ENCODE measurements around the gene FAM98B.

The FAM98B gene

DNA sequence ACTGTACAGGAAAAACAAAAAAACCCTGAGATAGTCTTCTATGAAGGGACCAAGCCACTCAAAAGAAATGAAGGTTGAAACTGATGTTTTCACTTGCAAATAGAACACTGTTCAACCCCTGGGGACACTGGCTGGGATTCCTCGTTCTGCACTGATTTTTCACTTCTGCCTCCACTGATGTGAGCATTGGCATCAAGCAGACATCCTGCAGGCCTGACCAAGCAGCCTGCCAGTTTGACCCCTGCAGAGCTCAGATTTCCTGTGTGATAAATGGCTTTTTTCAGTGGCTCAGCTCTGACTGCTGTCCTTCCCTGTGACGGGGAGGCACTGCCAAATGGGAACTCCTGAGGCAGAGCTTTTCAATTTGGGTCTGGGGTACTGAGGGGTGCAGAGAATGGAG is 60.7 kb downstream of the FAM98B start:
- no peak for DNase-seq

DNA sequence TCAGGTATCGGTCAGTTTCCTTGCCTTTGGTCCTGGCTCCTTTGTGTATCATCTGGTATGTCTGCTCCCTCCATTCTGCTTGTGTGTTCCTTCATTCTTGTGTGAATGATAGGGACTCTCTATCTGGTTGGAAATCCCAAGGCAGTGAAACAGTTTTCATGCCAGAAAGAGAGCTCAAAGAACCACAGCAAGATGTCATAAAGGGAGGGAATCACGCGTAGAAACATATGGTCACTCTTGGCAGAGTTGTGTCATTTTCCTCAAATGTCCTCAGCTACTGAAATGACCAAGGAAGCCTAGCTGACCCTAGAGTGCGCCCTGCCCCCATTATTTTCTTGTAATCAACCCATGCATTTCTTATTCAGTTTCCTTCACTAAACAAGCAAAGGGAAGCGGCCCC is 62.7 kb downstream of the FAM98B start:
- DNase-seq: no peak

DNA sequence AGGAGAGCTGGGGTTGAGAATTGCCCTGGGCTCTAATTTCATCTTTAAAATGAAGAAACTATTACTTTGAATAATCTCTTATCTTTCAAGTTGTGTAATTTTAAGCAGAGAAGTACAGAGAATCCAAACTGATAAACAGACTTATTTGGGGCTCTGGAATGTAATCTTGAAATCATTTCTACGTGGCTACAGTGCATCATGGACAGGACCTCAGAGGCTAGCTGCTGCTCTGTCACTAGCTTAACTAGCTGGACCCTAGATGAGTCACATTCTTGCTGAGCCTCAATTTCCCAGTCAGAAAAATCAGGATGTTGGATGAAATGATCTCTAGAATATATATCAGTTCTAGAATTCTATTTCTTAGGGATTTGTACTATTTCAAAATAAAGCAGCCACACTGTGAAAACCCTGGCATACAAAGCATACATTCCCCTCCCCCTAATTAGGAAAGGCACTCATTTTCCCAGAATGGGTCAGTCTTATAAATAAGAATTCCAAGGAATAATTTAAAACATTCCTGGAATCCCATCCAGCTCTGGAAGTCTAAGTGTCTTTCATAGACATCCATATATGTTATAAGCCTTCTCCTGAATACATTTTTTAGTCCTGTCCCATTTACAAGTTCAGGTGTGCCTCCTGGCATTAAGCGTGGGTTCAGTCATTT is 63.5 kb downstream of the FAM98B start:
- DNase-seq: no peak

DNA sequence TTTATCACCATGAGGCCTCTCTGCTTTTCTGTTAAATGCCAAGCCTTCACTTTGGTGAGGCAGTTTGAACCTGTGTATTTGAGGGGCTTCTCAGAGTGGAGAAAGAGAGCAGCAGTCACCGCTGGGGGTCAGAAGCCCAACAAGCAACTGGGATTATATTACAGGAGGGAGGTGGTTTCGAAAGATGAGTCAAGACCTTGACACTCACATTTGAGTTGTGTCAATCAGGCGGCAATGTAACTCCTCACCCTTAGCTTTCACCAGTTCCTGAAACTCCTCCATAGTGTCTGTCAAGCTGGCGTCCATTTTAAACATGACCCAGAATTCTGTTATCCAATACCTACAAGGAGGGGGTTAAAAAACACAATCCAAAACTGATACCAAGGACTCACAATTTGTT is 64.2 kb downstream of the FAM98B start:
- DNase-seq: no peak

DNA sequence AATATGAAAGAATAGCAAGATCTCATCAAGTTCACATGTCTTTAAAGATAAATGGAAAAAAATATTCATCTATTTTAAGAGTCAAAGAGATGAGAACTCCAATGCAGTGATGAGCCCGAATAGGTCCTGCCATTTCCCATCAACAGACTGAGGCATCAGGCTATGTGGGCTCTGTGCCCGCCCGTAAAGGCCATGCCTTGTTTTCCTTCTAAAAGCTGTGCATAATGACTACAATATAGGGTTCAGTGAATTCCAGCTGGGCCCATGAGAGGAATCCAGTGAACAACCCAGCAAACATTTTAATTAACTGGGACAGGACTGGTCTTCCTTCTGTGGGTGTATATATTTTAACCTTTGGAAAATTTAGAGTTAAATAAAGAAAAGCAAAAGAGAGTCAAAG is 66.1 kb downstream of the FAM98B start:
- DNase-seq: no peak

DNA sequence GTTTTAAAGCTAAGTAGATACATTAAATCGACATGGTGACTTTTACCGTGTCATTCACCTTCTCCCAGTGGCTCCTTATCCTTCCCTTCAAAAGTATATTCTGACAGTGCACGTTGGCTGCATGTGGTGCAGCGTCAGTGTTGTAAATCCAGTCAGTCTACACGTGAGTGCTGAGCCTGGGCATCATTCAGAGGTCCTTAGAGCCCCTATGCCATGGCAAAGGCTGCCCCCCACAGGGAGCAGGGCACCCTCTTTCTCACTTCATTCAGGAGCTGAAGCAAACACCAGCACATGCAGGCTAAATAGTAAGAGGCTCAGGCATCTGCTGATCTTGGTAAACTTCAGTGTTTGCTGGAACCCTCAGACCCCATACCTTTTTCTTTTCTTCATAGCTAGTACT is 67.4 kb downstream of the FAM98B start:
- DNase-seq: no peak

DNA sequence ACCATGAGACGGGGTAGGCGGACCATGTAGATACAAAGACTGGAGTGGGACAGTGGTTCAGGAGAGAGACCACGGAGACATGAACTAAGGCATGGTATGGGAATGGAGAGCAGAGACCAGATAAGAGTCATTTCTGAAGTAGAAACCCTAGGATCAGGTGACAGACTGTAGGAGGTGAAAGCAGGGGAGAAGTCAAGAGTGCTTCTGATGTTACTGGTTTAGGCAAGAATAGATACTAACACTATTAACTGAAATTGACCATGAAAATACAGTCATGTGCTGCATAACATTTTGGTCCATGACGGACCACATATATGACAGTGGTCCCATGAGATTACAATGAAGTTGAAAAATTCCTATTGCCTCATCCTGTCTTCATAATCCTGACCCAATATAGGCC is 69.0 kb downstream of the FAM98B start:
- DNase-seq: no peak

DNA sequence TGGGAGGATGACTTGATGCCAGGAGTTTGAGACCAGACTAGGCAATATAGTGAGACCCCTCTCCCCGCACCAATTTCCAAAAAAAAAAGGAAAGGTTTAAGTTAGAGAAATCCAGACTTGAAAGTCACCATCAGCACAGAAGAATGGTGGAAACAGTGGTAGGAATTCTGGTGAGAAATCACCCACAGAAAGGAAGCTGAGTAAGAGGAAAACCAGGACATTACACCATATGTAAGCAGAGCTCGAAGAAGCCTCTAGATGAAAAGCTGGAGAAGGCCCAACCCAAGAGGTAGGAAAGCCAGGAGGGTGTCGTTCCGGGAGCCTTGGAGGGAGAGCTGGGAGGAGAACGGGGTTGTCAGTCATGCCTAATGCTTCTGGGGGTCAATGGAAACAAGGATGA is 70.2 kb downstream of the FAM98B start:
- DNase-seq: no peak

DNA sequence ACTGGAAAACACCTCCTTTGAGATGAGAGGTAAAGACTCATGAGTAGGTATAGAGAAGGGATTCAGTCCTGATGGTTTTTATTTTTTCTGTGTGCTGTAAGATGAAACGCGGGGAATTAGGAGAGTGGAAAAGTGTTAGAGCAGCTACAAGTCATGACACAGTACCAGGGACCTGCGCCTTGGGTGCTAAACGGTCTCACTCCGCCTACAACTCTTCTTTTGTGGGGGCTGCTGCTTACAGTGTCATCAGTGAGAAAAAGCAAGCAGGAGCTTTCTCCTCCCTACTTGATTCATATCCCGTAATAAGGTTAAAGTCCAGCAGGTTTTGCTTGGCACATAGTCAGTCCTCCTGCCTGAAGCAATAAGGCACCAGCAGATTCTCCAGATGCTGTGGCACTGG is 71.6 kb downstream of the FAM98B start:
- DNase-seq: no peak

DNA sequence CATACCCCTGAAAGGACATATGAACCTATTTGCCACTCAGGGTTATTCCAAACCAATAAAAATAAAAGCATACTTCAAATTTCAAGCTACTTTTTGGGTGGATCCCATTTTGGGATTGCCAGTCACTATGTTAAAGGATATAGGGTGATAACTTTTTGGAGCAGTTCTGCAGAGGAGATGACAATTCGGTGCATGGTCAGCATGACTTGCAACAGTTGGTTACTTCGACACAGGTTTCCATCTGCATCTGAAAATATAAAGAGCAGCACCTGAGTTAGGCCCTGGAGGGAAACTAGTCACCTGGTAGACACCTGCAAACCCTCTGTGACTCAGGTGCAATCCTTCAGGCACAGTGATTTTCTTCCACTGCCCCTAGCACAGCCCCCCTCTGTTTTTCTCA is 72.2 kb downstream of the FAM98B start:
- no peak for DNase-seq

DNA sequence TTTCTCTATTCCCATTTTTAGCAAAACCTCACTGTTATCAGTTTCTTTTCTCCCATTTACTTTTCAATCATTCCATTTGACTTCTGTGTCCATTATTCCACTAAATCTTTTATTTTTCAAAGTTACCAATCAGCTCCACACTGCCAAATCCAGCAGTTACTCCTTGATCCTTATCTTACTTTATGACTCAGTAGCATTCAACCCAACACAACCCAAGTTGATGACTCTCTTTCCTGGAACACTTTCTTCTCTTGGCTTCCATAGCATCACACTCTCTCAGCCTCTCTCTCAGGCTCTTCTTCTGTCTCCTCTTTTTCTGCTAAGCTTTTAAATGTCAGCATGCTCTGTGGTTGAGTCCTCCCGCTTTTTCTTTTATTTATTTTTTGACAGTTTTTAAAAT is 74.4 kb downstream of the FAM98B start:
- no peak for DNase-seq

DNA sequence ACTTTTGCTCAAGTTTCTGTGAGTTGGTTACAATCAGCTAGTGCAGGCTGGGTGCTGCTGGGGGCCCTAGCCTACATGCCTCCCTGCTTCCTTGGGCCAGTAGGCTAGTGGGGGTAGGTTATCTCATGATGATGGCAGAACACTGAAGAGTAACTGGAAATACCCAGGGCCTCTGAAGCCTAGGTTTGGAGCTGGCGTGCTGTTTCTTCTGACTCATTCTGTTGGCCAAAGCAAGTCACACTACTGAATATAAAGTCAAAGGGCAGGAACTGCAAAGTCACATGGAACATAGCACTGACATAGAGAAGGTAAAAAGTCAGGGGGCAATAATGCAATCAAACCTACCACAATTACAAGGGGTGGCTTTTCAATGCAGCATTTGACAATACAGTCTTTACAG is 76.2 kb downstream of the FAM98B start:
- no peak for DNase-seq

DNA sequence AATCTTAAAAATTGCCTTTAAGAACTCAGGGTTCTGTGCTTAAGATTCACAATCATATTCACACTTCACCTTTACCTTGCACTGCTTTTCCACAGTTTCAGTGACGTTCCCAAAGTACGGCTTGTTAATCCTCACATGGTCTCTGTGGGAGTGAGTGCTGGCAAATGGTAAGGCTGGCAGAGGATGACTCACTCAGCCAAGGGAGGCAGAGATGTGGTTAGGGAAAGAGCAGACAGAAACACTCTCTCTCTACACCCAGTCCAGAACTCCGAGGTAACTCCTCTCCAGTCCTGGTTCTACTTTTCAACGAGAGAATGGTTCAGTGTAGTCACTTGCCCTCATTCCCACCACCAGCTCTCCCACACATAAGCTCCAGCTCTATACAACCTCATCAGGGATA is 77.6 kb downstream of the FAM98B start:
- no peak for DNase-seq

DNA sequence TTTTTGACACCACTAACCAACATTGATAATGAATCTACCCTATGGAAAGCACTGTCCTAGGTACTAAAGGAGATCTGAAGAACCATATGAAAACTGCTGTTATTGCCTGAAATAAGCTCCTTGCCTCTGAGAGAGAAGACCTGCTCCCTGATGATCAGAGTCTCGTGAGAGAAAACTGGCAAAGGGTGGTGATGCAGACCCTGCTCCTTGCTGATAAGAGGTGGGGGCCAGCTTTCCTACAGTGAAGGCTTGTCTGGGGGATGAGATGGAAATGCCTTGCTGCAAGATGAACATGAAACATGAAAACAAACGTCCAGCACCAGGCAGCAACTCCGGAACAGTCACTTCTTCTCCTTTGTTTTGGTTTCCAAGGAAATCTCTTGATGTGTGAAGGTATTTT is 78.8 kb downstream of the FAM98B start:
- no peak for DNase-seq

DNA sequence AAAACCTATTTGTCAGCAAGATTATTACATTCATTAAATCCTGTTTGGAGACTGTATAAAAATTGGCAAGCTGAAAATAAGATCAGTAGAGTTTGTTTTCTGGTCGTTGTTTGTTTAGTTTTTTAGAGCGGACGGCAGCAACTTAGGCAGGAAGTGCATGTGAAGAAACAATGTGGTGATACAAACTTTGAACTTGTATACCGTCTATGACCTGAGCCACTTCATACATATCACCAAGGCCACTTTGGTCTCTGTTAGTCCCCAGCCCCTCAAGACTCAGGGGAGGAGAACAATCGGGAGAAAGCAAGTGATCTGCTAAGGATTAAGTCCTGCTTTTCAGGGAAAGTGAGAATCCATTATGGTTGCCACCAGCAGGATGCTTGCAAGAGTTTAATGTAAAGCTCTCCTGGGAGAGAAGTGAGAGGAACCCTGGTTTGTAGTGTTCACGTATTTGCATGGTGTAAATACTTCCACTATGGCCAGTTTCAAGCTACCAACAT is 79.5 kb downstream of the FAM98B start:
- DNase-seq: no peak

DNA sequence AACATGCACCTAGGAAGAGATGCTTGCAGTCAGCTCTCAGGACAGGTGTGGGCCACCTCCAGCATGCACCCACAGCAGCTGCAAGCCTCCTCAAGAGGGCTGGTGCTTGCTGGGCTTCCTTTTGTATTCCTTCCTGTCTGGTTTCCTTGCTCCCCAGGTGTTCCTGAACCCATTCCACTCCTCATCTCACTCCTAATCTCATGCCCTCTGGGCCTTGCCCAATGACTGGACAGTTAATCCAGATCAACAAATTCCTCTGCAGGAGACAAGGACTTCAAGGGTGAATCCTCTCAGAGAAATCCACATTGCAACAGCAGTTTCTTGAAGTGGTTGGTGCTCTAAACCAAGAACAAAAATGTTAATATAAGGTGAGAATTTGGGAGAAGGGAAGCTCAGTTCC is 80.0 kb downstream of the FAM98B start:
- no peak for DNase-seq

DNA sequence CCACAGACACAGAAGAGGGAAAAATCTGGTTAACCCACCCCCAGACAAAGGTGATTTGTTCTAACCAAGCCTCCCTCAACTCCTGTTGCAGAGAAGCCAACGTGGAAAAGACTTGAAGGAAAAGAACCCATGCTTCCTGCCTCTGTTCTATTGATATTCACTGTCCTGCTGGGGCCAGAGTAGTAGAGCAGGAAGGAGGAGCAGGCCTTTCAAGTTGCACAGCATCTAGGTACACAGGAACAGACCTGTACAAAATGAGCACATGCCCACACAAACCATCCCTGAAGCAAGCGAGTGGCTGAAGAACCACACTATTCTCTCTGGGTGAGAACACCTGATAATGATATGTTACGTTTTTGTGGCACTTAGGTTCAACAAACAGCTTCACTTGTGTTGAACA is 80.8 kb downstream of the FAM98B start:
- DNase-seq: no peak

DNA sequence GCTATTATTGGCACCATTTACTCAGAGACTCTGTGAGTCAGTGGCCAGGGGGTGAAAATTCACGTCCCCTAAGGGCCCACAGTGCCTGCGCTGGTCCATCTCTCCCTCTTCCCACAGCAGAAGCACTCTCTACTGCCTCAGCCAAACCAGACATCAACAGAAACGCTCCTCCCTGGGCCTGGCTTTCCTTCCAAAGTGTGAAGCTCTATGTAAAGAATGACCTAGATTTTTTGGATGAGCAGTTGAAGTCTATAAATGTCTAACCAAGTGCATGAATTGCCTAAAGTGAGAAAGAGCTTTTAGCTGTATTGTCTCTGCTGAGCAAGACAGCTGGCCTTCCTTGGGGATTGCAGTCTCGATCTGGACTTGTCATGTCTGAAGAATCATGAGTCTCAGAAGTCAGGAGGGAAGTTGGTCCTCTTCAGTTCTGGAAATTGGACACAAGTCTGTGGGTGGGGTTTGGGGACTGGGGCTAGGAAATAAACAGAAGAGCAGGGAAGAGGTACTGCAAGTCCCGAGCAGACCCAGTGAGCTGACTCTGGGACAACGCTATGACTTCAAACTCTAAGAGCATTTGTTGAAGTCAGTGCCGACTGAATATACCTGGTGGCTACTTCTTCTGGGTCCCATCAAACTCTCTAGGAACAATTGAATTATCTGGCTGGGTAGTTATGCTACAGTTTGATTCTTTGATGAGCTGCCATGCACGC is 81.7 kb downstream of the FAM98B start:
- DNase-seq: no peak

DNA sequence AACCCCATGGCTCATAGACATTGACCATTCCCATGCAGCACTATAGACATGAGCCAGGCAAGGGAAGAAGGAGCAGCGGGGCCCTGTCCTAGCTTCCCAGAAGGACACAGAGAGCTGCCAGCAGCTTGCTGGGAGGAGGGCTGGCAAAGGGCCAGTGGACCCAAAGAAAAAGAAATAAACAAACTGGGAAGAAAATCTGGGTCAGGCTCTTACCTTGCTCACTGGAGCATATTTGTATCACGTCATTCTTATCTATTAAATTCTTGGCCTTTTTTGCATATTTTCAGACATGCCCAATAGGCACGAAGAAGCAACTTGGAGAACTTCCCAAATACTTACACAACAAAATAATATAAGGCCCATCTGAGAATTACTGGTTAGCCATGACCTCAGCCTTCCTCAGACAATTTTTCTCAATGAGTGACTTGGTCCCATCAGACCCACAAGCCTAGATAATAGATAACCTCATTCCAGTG is 82.3 kb downstream of the FAM98B start:
- DNase-seq: peak; percentile 11
